Stimulated activated CD4-positive, alpha-beta T cell treated with anti-CD3 and anti-CD28 coated beads, Interleukin-4, amount 100 ng/mL, for 1 hour (primary cell): ENCODE measurements around the gene GCNT4.
"Not testable (repeated sequence)": the region's sequence is repeated elsewhere in the genome, so short reads cannot be mapped to it uniquely, and the experiment has no call there.

Experiments
- DNase-seq: peaks from one replicate; pipeline ENCODE4 v3.0.0-alpha.2; 2020

The GCNT4 gene

GRCh38 chr5:75052192-75053053 is at the start of gene GCNT4:
GCNT4 (minus strand) TSS chr5:75052558; CDS start chr5:75030037, 22,521 bp downstream.
- peak; percentile 56 for DNase-seq

GRCh38 chr5:75095956-75096355 is 43.6 kb upstream of the GCNT4 start:
- DNase-seq: not testable (repeated sequence)

- DNase-seq: no peak
Measured at GRCh38 chr5:75091597-75091996, 39.2 kb upstream of the GCNT4 start.

- no peak for DNase-seq
Measured at GRCh38 chr5:75089662-75090061, 37.3 kb upstream of the GCNT4 start.

GRCh38 chr5:75089137-75089536 is 36.8 kb upstream of the GCNT4 start:
- no peak for DNase-seq

- no peak for DNase-seq
Measured at GRCh38 chr5:75088648-75089047, 36.3 kb upstream of the GCNT4 start.

GRCh38 chr5:75081510-75081909 is 29.2 kb upstream of the GCNT4 start:
- DNase-seq: no peak

- not testable (repeated sequence) for DNase-seq
Measured at GRCh38 chr5:75079346-75079745, 27.0 kb upstream of the GCNT4 start.

GRCh38 chr5:75078027-75078426 is 25.7 kb upstream of the GCNT4 start:
- DNase-seq: no peak

GRCh38 chr5:75072061-75072460 is 19.7 kb upstream of the GCNT4 start:
- no peak for DNase-seq

GRCh38 chr5:75071100-75071499 is 18.7 kb upstream of the GCNT4 start:
- no peak for DNase-seq

- no peak for DNase-seq
Measured at GRCh38 chr5:75067434-75067833, 15.1 kb upstream of the GCNT4 start.

- DNase-seq: no peak
Measured at GRCh38 chr5:75062925-75063531, 10.7 kb upstream of the GCNT4 start.

GRCh38 chr5:75059912-75060545 is 7.7 kb upstream of the GCNT4 start:
- DNase-seq: no peak

GRCh38 chr5:75058986-75059535 is 6.7 kb upstream of the GCNT4 start:
- no peak for DNase-seq

GRCh38 chr5:75057561-75057960 is 5.2 kb upstream of the GCNT4 start:
- no peak for DNase-seq

GRCh38 chr5:75055727-75056144 is 3.4 kb upstream of the GCNT4 start:
- no peak for DNase-seq

GRCh38 chr5:75054134-75054930 is 2.0 kb upstream of the GCNT4 start:
- DNase-seq: peak; percentile 15

GRCh38 chr5:75053304-75054133 is 1.2 kb upstream of the GCNT4 start:
- DNase-seq: peak; percentile 50

GRCh38 chr5:75053054-75053303 is 621 bp upstream of the GCNT4 start:
- DNase-seq: no peak

GRCh38 chr5:75051217-75051751 is 1.1 kb downstream of the GCNT4 start:
- DNase-seq: peak; percentile 25

- peak; percentile 20 for DNase-seq
Measured at GRCh38 chr5:75050415-75050814, 1.9 kb downstream of the GCNT4 start.
